Tibial artery (tissue), 4 donors: ENCODE results near the gene SLC4A1.

Source experiments
- DNase-seq, 2 donors: peaks; one replicate each; pipeline ENCODE4 v3.0.0-alpha.2; 2019
- H3K27ac ChIP-seq, 2 donors: fragments of 200-600 bp; sonication (generic) in 1 of 2; 1 replicate in 1 of 2; 2 replicates in 1 of 2; pipeline ENCODE4 v1.5.1; 2018 to 2019; ENCODE audit warnings: mild to moderate bottlenecking in 1 of 2
- H3K27me3 ChIP-seq, 2 donors: fragments of 200-600 bp; sonication (generic) in 1 of 2; one replicate each; pipeline versions ENCODE4 v1.5.1 to v1.6.0; 2016 to 2019
- H3K36me3 ChIP-seq, 3 donors: fragments of 200-600 bp; sonication (generic) in 2 of 3; one replicate each; pipeline ENCODE4 v1.5.1; 2016 to 2019; ENCODE audit warnings: mild to moderate bottlenecking in 2 of 3
- H3K4me1 ChIP-seq, 4 donors: fragments of 200-600 bp; sonication (generic) in 2 of 4; 1 replicate in 3 of 4; 2 replicates in 1 of 4; pipeline ENCODE4 v1.5.1; 2016 to 2019
- H3K4me3 ChIP-seq, 2 donors: fragments of 200-600 bp; sonication (generic) in 1 of 2; 1 replicate in 1 of 2; 2 replicates in 1 of 2; pipeline ENCODE4 v1.5.1; 2018 to 2019; ENCODE audit warnings: mild to moderate bottlenecking in 2 of 2
- H3K9me3 ChIP-seq, 3 donors: fragments of 200-600 bp; sonication (generic) in 1 of 3; one replicate each; pipeline ENCODE4 v1.5.1; 2016 to 2019
- intact Hi-C: fragments of 100-400 bp; cut with DNase I; formaldehyde crosslinking; loops from one replicate; pipeline ENCODE4 v1.15.0; 2023; ENCODE audit warnings: low total_unique reads
- TF ChIP-seq, protein P1 (sequence below), 2 experiments: fragments of 200-600 bp in 1 of 2; fragments of 450-650 bp in 1 of 2; IDR thresholded peaks; one replicate each; pipeline ENCODE4 v1.5.1; 2017 to 2019; ENCODE audit warnings: antibody characterized with exemption in 2 of 2, mild to moderate bottlenecking in 1 of 2, moderate library complexity in 1 of 2

Gene SLC4A1

DNA sequence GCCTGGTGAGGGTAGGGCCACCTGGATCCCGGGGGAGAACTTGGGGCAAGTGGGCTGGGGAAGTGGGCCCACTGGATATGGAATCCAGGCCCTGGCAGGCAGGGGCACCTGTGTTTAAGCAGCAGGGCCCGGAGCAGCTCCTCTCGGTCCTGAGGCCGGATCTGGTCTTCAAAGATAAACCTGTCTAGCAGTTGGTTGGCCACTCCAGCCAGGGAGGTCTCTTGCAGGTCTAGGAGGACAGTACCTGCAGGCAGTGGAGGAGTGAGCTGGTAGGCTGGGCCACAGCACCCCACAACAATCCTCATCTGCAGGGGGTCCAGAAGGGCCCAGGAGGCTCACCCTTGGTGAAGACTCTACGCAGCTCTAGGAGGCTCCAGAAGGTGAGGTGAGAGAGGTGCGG is 7.6 kb downstream of the SLC4A1 start:
- H3K4me3 ChIP-seq: no peak overlapping the region
- H3K27me3 ChIP-seq: peaks cover 0 to 15% of the 10 kb centered on the region in 2 donors
- no peaks in the 10 kb centered on the region for H3K4me1 ChIP-seq
- TF ChIP-seq, protein P1, sequence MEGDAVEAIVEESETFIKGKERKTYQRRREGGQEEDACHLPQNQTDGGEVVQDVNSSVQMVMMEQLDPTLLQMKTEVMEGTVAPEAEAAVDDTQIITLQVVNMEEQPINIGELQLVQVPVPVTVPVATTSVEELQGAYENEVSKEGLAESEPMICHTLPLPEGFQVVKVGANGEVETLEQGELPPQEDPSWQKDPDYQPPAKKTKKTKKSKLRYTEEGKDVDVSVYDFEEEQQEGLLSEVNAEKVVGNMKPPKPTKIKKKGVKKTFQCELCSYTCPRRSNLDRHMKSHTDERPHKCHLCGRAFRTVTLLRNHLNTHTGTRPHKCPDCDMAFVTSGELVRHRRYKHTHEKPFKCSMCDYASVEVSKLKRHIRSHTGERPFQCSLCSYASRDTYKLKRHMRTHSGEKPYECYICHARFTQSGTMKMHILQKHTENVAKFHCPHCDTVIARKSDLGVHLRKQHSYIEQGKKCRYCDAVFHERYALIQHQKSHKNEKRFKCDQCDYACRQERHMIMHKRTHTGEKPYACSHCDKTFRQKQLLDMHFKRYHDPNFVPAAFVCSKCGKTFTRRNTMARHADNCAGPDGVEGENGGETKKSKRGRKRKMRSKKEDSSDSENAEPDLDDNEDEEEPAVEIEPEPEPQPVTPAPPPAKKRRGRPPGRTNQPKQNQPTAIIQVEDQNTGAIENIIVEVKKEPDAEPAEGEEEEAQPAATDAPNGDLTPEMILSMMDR (IDR thresholded peaks at IDR 0.05): no peak
- no peak overlapping the region for H3K27ac ChIP-seq
- H3K9me3 ChIP-seq: no peaks in the 10 kb centered on the region
- no peaks in the 10 kb centered on the region for H3K36me3 ChIP-seq
- intact Hi-C loops: no loop called here
- DNase-seq: no peak

DNA sequence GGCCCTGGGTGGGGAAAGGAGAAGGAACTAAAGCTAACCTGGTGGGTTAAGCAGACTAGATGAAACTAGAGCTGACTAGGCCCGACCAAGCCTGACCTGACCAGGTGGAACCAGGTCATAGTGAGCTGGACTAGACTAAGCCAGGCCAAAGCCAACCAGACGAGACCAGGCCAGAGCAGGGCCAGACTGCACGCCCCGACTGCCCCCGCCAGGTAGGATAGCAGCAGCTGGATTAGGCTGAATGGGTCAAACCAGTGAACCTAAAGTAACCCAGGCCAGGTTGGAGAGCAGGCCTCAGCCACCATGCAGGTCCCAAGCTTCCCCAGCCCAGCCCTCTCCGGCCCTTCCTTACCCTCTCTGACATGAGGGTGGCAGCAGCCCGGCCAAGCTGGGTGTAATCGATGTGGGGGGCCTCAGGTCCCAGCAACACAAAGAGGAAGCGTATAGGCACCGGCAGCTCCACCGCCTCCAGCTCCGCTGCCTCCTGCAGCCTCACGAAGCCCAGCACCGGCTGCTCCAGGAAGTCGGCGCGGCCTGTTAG is 9.1 kb downstream of the SLC4A1 start:
- intact Hi-C loops: no loop called here
- DNase-seq: no peak

DNA sequence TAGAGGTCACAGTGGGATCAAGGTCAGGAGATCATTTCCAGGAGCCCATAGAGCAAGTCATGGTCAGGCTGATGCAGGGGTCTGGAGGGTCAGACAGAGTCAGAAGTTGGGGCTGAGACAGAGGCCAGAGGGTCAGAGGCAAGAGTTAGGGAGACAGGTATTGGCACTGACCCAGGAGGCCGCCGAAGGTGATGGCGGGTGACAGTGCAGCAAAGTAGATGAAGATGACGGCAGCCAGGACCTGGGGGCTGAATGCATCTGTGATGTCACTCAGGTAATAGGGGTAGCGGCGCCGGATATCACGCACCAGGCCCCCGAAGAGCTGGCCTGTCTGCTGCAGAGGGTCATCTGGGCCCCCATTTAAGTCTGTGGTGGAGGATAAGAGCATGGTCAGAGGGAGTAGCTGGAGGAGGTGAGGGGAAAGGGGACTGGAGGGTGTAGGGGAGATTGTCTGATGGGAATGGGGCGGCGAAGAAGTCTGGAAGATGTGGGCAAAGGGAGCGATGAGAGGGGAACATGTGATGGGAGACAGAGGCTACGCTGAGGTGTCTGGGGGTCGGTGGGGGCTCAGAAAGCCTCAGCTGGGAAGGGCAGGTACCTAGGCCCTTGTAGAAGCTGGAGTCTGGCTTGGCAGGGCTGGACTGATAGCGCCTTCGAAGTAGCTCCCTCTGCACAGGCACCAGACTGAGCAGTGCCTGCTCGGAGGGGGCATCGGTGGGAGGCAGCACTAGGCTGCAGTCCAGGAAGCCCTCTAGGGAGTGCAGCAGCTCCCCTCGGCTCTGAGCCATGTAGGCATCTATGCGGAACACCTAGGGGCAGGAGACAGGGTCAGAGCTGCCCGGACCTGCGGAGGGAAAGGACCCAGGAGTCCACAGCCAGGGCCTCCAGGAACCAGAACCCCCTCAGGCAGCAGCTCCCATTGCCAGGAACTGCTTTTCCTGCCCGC is 9.8 kb downstream of the SLC4A1 start:
- TF ChIP-seq, protein P1 (IDR thresholded peaks at IDR 0.05): no peak
- H3K4me1 ChIP-seq: no peaks in the 10 kb centered on the region
- intact Hi-C loops: no loop called here
- no peaks in the 10 kb centered on the region for H3K36me3 ChIP-seq
- peaks cover 0 to 24% of the 10 kb centered on the region in 2 donors for H3K27me3 ChIP-seq
- no peak overlapping the region for H3K27ac ChIP-seq
- H3K4me3 ChIP-seq: no peak overlapping the region
- DNase-seq: no peak
- H3K9me3 ChIP-seq: no peaks in the 10 kb centered on the region

More for the DNA sequence above, 9.1 kb downstream of the SLC4A1 start:
- Histone ChIP-seq H3K36me3 (no peaks in the 10 kb centered on the region), H3K27ac (no peak overlapping the region), H3K9me3 (no peaks in the 10 kb centered on the region), H3K27me3 (peaks cover 0 to 24% of the 10 kb centered on the region in 2 donors), H3K4me1 (no peaks in the 10 kb centered on the region), H3K4me3 (no peak overlapping the region)
- TF ChIP-seq, protein P1 (IDR thresholded peaks at IDR 0.05): no peak

DNA sequence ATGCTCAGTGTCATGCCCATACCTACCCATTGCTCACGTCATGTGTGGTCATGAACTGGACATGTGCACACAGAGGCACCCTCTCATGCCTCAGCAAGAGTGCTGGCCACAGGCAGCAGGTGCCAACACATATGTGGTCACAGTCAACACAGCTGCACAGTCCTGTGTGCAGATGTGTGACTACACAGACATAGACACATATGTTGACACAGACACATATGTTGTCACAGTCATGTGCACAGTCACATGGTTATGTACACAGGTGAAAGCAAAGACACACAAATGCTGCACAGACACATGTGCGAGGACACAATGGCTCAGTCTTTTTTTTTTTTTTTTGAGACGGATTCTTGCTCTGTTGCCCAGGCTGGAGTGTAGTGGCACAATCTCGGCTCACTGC is 11.3 kb downstream of the SLC4A1 start:
- Histone ChIP-seq H3K36me3 (no peaks in the 10 kb centered on the region), H3K27me3 (peaks cover 0 to 15% of the 10 kb centered on the region in 2 donors), H3K9me3 (no peaks in the 10 kb centered on the region), H3K27ac (no peak overlapping the region), H3K4me3 (no peak overlapping the region), H3K4me1 (no peaks in the 10 kb centered on the region)
- TF ChIP-seq, protein P1 (IDR thresholded peaks at IDR 0.05): no peak
- no peak for DNase-seq
- intact Hi-C loops: no loop called here

DNA sequence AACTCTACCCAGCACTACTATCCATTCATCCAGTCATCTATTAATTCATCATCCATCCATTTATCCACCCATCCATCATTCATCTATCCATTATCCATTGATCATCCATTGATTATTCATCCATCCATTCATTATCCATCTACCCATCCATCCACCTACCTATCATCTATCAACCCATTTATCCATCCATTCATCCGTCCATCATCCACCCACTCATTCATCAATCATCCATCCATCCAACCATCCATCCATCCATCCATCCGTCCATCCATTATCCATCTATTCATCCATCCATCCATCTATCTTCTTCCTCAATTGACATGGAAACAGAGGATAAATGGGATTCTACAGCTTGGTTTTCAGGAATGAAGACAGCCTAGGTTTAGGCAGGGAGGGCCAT is 12.0 kb downstream of the SLC4A1 start:
- Histone ChIP-seq H3K4me3 (no peak overlapping the region), H3K4me1 (no peaks in the 10 kb centered on the region), H3K27me3 (peaks cover 0 to 15% of the 10 kb centered on the region in 2 donors), H3K36me3 (no peaks in the 10 kb centered on the region), H3K27ac (no peak overlapping the region), H3K9me3 (no peaks in the 10 kb centered on the region)
- intact Hi-C loops: no loop called here
- TF ChIP-seq, protein P1 (IDR thresholded peaks at IDR 0.05): no peak
- no peak for DNase-seq
